Neural cell (in vitro differentiated cells): ENCODE measurements around the gene SCAI. TPM values are rescaled to one million over a fixed set of nuclear protein-coding genes. Genes with fewer than 3 reads are reported as not detected.

Source experiments
- H2AFZ ChIP-seq: fragments of 200-600, 300-800 bp; sonication (generic), shearing (Covaris generic); 2 replicates; pipeline ENCODE4 v1.6.0; 2014; ENCODE audit warnings: low read depth, mild to moderate bottlenecking, antibody characterized with exemption, low read length, moderate library complexity
- H3F3A ChIP-seq: fragments of 200-600 bp; shearing (Covaris generic); 2 replicates; pipeline ENCODE4 v1.6.1; 2016; ENCODE audit warnings: mild to moderate bottlenecking, moderate library complexity, mixed read lengths, antibody characterized with exemption, low read length; ENCODE audit not compliant: insufficient read depth, poor library complexity, severe bottlenecking
- H3K27ac ChIP-seq: fragments of 200-600, 300-800 bp; sonication (generic), shearing (Covaris generic); 2 replicates; pipeline ENCODE4 v1.5.1; 2014; ENCODE audit warnings: mild to moderate bottlenecking, low read length, moderate library complexity
- H3K27me3 ChIP-seq: fragments of 300-800, 200-600 bp; sonication (generic), shearing (Covaris generic); 2 replicates; pipeline ENCODE4 v1.6.0; 2014; ENCODE audit warnings: mild to moderate bottlenecking, low read depth, low read length, moderate library complexity; ENCODE audit not compliant: insufficient read depth
- H3K36me3 ChIP-seq: fragments of 300-800, 200-600 bp; sonication (generic), shearing (Covaris generic); 2 replicates; pipeline ENCODE4 v1.5.1; 2014; ENCODE audit warnings: mild to moderate bottlenecking, antibody characterized with exemption, low read length, moderate library complexity; ENCODE audit not compliant: insufficient read depth
- H3K4me2 ChIP-seq: fragments of 300-800, 200-600 bp; sonication (generic), shearing (Covaris generic); 2 replicates; pipeline ENCODE4 v1.6.0; 2014; ENCODE audit warnings: mild to moderate bottlenecking, low read length
- H3K4me3 ChIP-seq: fragments of 300-800, 200-600 bp; sonication (generic), shearing (Covaris generic); 2 replicates; pipeline ENCODE4 v1.5.1; 2014; ENCODE audit warnings: mild to moderate bottlenecking, low read length, moderate library complexity
- H3K79me2 ChIP-seq: fragments of 200-600 bp; shearing (Covaris generic); replicated peaks from 2 replicates; pipeline ENCODE4 v1.6.0; 2014; ENCODE audit warnings: mild to moderate bottlenecking, low read length, moderate library complexity; ENCODE audit not compliant: insufficient read depth
- H3K9ac ChIP-seq: fragments of 300-800, 200-600 bp; sonication (generic), shearing (Covaris generic); 2 replicates; pipeline ENCODE4 v1.6.1; 2016; ENCODE audit warnings: mild to moderate bottlenecking, low read length, mixed read lengths
- H3K9me2 ChIP-seq: fragments of 200-600 bp; shearing (Covaris generic); 2 replicates; pipeline ENCODE4 v1.6.1; 2016; ENCODE audit warnings: mild to moderate bottlenecking, low read length, mixed read lengths; ENCODE audit not compliant: insufficient read depth
- H3K9me3 ChIP-seq: fragments of 200-600, 300-800 bp; sonication (generic), shearing (Covaris generic); 2 replicates; pipeline ENCODE4 v1.6.1; 2016; ENCODE audit warnings: mild to moderate bottlenecking, mixed run types, low read length, moderate library complexity, mixed read lengths
- H4K20me1 ChIP-seq: fragments of 200-600 bp; shearing (Covaris generic); 2 replicates; pipeline ENCODE4 v1.6.1; 2016; ENCODE audit warnings: mild to moderate bottlenecking, mixed run types; ENCODE audit not compliant: insufficient read depth
- CTCF ChIP-seq: fragments of 450-650 bp; IDR thresholded peaks from 2 replicates; pipeline ENCODE4 v1.5.1; 2014; ENCODE audit warnings: antibody characterized with exemption, mild to moderate bottlenecking, moderate library complexity; ENCODE audit not compliant: poor library complexity, severe bottlenecking
- EP300 ChIP-seq: fragments of 450-650 bp; conservative IDR thresholded peaks from 2 replicates; pipeline ENCODE4 v1.6.1; 2014; ENCODE audit warnings: antibody characterized with exemption, mild to moderate bottlenecking, moderate library complexity; ENCODE audit not compliant: poor library complexity, severe bottlenecking
- EZH2 ChIP-seq: fragments of 200-600, 300-800 bp; shearing (Covaris generic), sonication (generic); IDR thresholded peaks from 2 replicates; pipeline ENCODE4 v1.6.1; 2014; ENCODE audit warnings: antibody characterized with exemption, low read length, borderline replicate concordance, mild to moderate bottlenecking; ENCODE audit not compliant: insufficient read depth, poor library complexity, severe bottlenecking
- MXI1 ChIP-seq: fragments of 450-650 bp; conservative IDR thresholded peaks from 2 replicates; pipeline ENCODE4 v1.6.1; 2014; ENCODE audit warnings: antibody characterized with exemption, mild to moderate bottlenecking; ENCODE audit not compliant: poor library complexity, severe bottlenecking
- POLR2AphosphoS5 ChIP-seq: IDR thresholded peaks from 2 replicates; pipeline ENCODE4 v1.6.1; 2012
- RAD21 ChIP-seq: fragments of 450-650 bp; conservative IDR thresholded peaks from 2 replicates; pipeline ENCODE4 v1.6.1; 2014; ENCODE audit warnings: antibody characterized with exemption, mild to moderate bottlenecking, moderate library complexity
- REST ChIP-seq: IDR thresholded peaks from 2 replicates; pipeline ENCODE4 v1.6.1; 2012; ENCODE audit warnings: borderline replicate concordance
- SMC3 ChIP-seq: fragments of 450-650 bp; conservative IDR thresholded peaks from 2 replicates; pipeline ENCODE4 v1.6.1; 2014; ENCODE audit warnings: antibody characterized with exemption, mild to moderate bottlenecking, moderate library complexity; ENCODE audit not compliant: poor library complexity
- TAF1 ChIP-seq: IDR thresholded peaks from 2 replicates; pipeline ENCODE4 v1.6.1; 2012; ENCODE audit warnings: low read depth
- polyA plus RNA-seq: library from polyadenylated mRNA; depleted of rRNA; stranded (reverse); fragments of >200 nt; gene quantifications from 2 replicates; pipeline ENCODE4 v1.2.3, GENCODE V29; 2014

The SCAI gene
- polyA plus RNA-seq, 1 donor from 2014 or later = 43.2 TPM

GRCh38 chr9:124940894-124941678 is 202.2 kb downstream of the SCAI start, which contains the start of gene GOLGA1:
TSS of gene GOLGA1 (minus strand) at chr9:124941083. CDS start at chr9:124938711, 2,372 bp downstream.
- Histone ChIP-seq H3K27ac (peak within 1 kb of the TSS; percentile 89), H3K9ac (peak within 1 kb of the TSS; percentile 93), H3K79me2 (peaks cover 5% of the 10 kb centered on the region), H2AFZ (peak within 1 kb of the TSS; percentile 97), H3K9me3 (no peaks in the 10 kb centered on the region), H3K27me3 (no peaks in the 10 kb centered on the region), H3K9me2 (no peaks in the 10 kb centered on the region), H3K4me3 (peak within 1 kb of the TSS; percentile 87), H3K36me3 (no peaks in the 10 kb centered on the region), H4K20me1 (no peaks in the 10 kb centered on the region), H3K4me2 (peak within 1 kb of the TSS; percentile 91), H3F3A (no peaks in the 10 kb centered on the region)
- TF ChIP-seq CTCF (no peak), EZH2 (no peak), EP300 (peak; percentile 69), TAF1 (peak; percentile 29), REST (peak; percentile 73), MXI1 (peak; percentile 81), SMC3 (peak; percentile 60), POLR2AphosphoS5 (peak; percentile 99), RAD21 (peak; percentile 55)

DNA sequence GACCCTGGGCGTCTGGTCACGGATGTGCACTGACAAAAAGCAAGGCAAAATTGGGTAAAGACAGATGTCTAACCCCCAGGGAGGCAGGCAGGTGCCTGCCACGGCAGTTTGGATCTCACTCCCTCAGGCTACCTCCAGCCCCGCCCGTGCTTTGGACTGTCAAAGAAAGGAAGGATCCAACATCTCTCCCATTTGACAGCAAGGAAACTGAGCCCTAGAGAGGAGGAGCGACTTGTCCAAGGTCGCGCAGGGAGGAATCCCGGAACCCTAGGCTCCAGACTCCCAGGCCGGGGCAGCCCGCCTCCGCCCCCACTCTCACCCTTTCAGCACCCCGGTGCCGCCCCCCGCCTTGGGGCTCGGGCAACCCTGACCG is 202.8 kb downstream of the SCAI start:
- Histone ChIP-seq H3K9me3 (no peaks in the 10 kb centered on the region), H3K4me2 (peak overlapping the region; percentile 91), H3K4me3 (peak overlapping the region; percentile 87), H3K27me3 (no peaks in the 10 kb centered on the region), H3K9ac (peak overlapping the region; percentile 93), H4K20me1 (no peaks in the 10 kb centered on the region), H3K36me3 (peaks cover 1% of the 10 kb centered on the region), H3K27ac (peak overlapping the region; percentile 89), H3K9me2 (no peaks in the 10 kb centered on the region), H3F3A (no peaks in the 10 kb centered on the region), H2AFZ (peak overlapping the region; percentile 97), H3K79me2 (peaks cover 5% of the 10 kb centered on the region)
- TF ChIP-seq EP300 (no peak), RAD21 (no peak)
